Upper lobe of left lung (tissue), 4 donors: ENCODE measurements around the gene ESPNL.

Source experiments
- CTCF ChIP-seq, 6 experiments: fragments of 450-650 bp in 4 of 6; fragments of 200-600 bp in 2 of 6; sonication (generic) in 2 of 6; IDR thresholded peaks; one replicate each; pipeline ENCODE4 v1.5.1; 2016 to 2019; ENCODE audit warnings: antibody characterized with exemption in 6 of 6
- EP300 ChIP-seq, 4 donors: sonication (generic); formaldehyde crosslinking; IDR thresholded peaks; one replicate each; pipeline ENCODE4 v1.5.1; 2017; ENCODE audit warnings: antibody characterized with exemption in 4 of 4, control low read depth in 2 of 4
- POLR2A ChIP-seq, 4 donors: fragments of 450-650 bp; IDR thresholded peaks; one replicate each; pipeline ENCODE4 v1.5.1; 2016 to 2017; ENCODE audit warnings: antibody characterized with exemption in 4 of 4, mild to moderate bottlenecking in 2 of 4
- POLR2AphosphoS5 ChIP-seq, 2 donors: sonication (generic); formaldehyde crosslinking; IDR thresholded peaks; one replicate each; pipeline ENCODE4 v1.5.1; 2017; ENCODE audit warnings: antibody characterized with exemption in 2 of 2

- no peak for TF ChIP-seq POLR2A (IDR thresholded peaks at IDR 0.05)
- no peak for TF ChIP-seq EP300 (IDR thresholded peaks at IDR 0.05)
- TF ChIP-seq CTCF (IDR thresholded peaks at IDR 0.05) = no peak
- TF ChIP-seq POLR2AphosphoS5 (IDR thresholded peaks at IDR 0.05) = no peak
Observed at GRCh38 chr2:238140721-238141540, 40.8 kb downstream of the ESPNL start.
